Sigmoid colon (tissue), 4 donors: ENCODE measurements around the gene USH2A.

Source experiments
- CTCF ChIP-seq, 4 experiments: fragments of 450-650 bp in 3 of 4; fragments of 200-600 bp in 1 of 4; IDR thresholded peaks; one replicate each; pipeline ENCODE4 v1.5.1; 2016 to 2019; ENCODE audit warnings: antibody characterized with exemption in 4 of 4, mild to moderate bottlenecking in 3 of 4, moderate library complexity in 2 of 4
- EP300 ChIP-seq, 4 donors: sonication (generic); formaldehyde crosslinking; IDR thresholded peaks; one replicate each; pipeline ENCODE4 v1.6.1; 2017; ENCODE audit warnings: antibody characterized with exemption in 4 of 4
- POLR2A ChIP-seq, 2 donors: fragments of 450-650 bp; IDR thresholded peaks; one replicate each; pipeline ENCODE4 v1.6.1; 2016; ENCODE audit warnings: antibody characterized with exemption in 2 of 2, mild to moderate bottlenecking in 2 of 2, moderate library complexity in 2 of 2
- POLR2AphosphoS5 ChIP-seq, 4 donors: sonication (generic); formaldehyde crosslinking; IDR thresholded peaks; one replicate each; pipeline ENCODE4 v1.6.1; 2017; ENCODE audit warnings: antibody characterized with exemption in 4 of 4

GRCh38 chr1:215661033-215661432 is 762.2 kb downstream of the USH2A start:
- TF ChIP-seq CTCF (IDR thresholded peaks at IDR 0.05): no peak
- TF ChIP-seq POLR2A (IDR thresholded peaks at IDR 0.05): no peak
- TF ChIP-seq EP300 (IDR thresholded peaks at IDR 0.05): no peak
- no peak for TF ChIP-seq POLR2AphosphoS5 (IDR thresholded peaks at IDR 0.05)
